Pancreas (tissue), 10 donors: Measurements from ENCODE around the gene SGSM1. TPM values are rescaled to one million over a fixed set of nuclear protein-coding genes. Genes with fewer than 3 reads are reported as not detected.

Experiments
- ATAC-seq, 4 donors: fragments of 200-7000 bp; cut with Tn5 transposase; one replicate each; pipeline versions ENCODE4 v1.8.0 to v1.9.1; 2020; ENCODE audit warnings: mild to moderate bottlenecking in 4 of 4, moderate library complexity in 4 of 4
- DNase-seq, 6 donors: peaks; one replicate each; pipeline ENCODE4 v3.0.0-alpha.2; 2020
- FAIRE-seq: peaks from 2 replicates; lab custom pipeline; 2012; peaks lifted over from hg19 to GRCh38; lab: Jason Lieb, UNC
- H3K27ac ChIP-seq, 4 donors: fragments of 200-600 bp; sonication (generic); 1 replicate in 3 of 4; 2 replicates in 1 of 4; pipeline versions ENCODE4 v1.5.0 to v1.8.0; 2020
- H3K27me3 ChIP-seq, 4 donors: fragments of 200-600 bp; one replicate each; pipeline ENCODE4 v1.8.0; 2021
- H3K36me3 ChIP-seq, 3 donors: fragments of 200-600 bp; sonication (generic) in 1 of 3; one replicate each; pipeline versions ENCODE4 v1.5.0 to v1.8.0; 2020 to 2021
- H3K4me1 ChIP-seq, 3 donors: fragments of 200-600 bp; one replicate each; pipeline ENCODE4 v1.8.0; 2021
- H3K4me3 ChIP-seq, 4 donors: fragments of 200-600 bp; sonication (generic) in 2 of 4; one replicate each; pipeline versions ENCODE4 v1.5.0 to v1.8.0; 2020 to 2021
- H3K9me3 ChIP-seq, 4 donors: fragments of 200-600 bp; one replicate each; pipeline ENCODE4 v1.8.0; 2021
- CTCF ChIP-seq, 4 donors: fragments of 200-600 bp; sonication (generic) in 3 of 4; IDR thresholded peaks; one replicate each; pipeline versions ENCODE4 v1.5.0 to v1.8.0; 2021; ENCODE audit warnings: antibody characterized with exemption in 4 of 4
- WGBS, 2 donors: extraction: QIAGEN DNeasy Blood & Tissue Kit; methylation state at CpG; one replicate each; pipeline ENCODE4 v1.1.7; 2013; 5-methylcytosine and 5-hydroxymethylcytosine counted together
- intact Hi-C, 3 donors: fragments of 100-400 bp; cut with DNase I; formaldehyde crosslinking; loops; one replicate each; pipeline versions ENCODE4 v1.11.1 to v1.14.2; 2022
- polyA plus RNA-seq, 2 donors: library from polyadenylated mRNA; stranded (reverse); fragments of 200-250 nt; gene quantifications; one replicate each; pipeline ENCODE4 v1.2.3, GENCODE V29; 2013
- total RNA-seq, 6 donors: library from RNA; stranded (reverse); fragmentation: NEBNext Ultra II Directional in 4 of 6; extraction: Animal tissue kit (Norgen Biotek cat#: 25700) in 4 of 6; gene quantifications; one replicate each; pipeline versions ENCODE4 v1.2.1 to v1.2.4, GENCODE V29; 2021 to 2023
- donor health status: healthy with polysubstance abuse.
- donor health status: DM: no; HTN: no; CAD: no; lungs with moderate emphysema.
- donor health status: DM: no; HTN: no; CAD: no.
- donor health status: control.
- donor health status: control.
- donor health status: Bipolar disorder and iron deficiency.
- donor health status: DM: yes; HTN: yes; CAD: no.
- donor health status: DM: no; HTN: no; CAD: no.
- donor health status: DM: no; HTN: no; CAD: no.
- donor health status: DM: yes; HTN: yes; CAD: no.

Gene SGSM1
- total and polyA plus RNA-seq, 8 donors: 1.6 to 5.1 (median 2.5) TPM

- FAIRE-seq (no peak), DNase-seq (no peak), ATAC-seq (no peak)
- no peak for TF ChIP-seq CTCF (IDR thresholded peaks at IDR 0.05)
- Histone ChIP-seq H3K4me1 (no peaks in the 10 kb centered on the region), H3K9me3 (no peaks in the 10 kb centered on the region), H3K36me3 (no peaks in the 10 kb centered on the region), H3K27me3 (no peaks in the 10 kb centered on the region), H3K4me3 (no peak overlapping the region), H3K27ac (no peak overlapping the region)
- intact Hi-C loops: no loop called here
- WGBS, 2 donors: 83% methylated on average over 9 of the region's 9 CpGs
Observed at GRCh38 chr22:24813861-24814770, 8.1 kb downstream of the SGSM1 start.

- DNase-seq: no peak
- FAIRE-seq: no peak
- TF ChIP-seq CTCF (IDR thresholded peaks at IDR 0.05): no peak
- Histone ChIP-seq H3K27me3 (no peaks in the 10 kb centered on the region), H3K4me3 (no peak overlapping the region), H3K4me1 (peaks cover 7 to 16% (median 13%) of the 10 kb centered on the region in 3 donors), H3K9me3 (no peaks in the 10 kb centered on the region), H3K27ac (no peak overlapping the region), H3K36me3 (no peaks in the 10 kb centered on the region)
- intact Hi-C loops: no loop called here
- ATAC-seq: no peak
- WGBS, 2 donors: 78 to 84% methylated on average over 4 of the region's 4 CpGs
Observed at GRCh38 chr22:24816806-24817205, 10.8 kb downstream of the SGSM1 start.

GRCh38 chr22:24819487-24819886 is 13.5 kb downstream of the SGSM1 start:
- FAIRE-seq (no peak), ATAC-seq (peak; percentile 7 to 20 (median 19)), DNase-seq (no peak)
- no peak for TF ChIP-seq CTCF (IDR thresholded peaks at IDR 0.05)
- WGBS, 2 donors: 21 to 40% methylated on average over 2 of the region's 2 CpGs
- H3K27ac ChIP-seq: peak overlapping the region in 3 of 4 donors; percentile 49 to 81 (median 69)
- H3K9me3 ChIP-seq: no peaks in the 10 kb centered on the region
- intact Hi-C loops: no loop called here
- H3K4me1 ChIP-seq: peaks cover 7 to 23% (median 13%) of the 10 kb centered on the region in 3 donors
- H3K4me3 ChIP-seq: no peak overlapping the region
- H3K27me3 ChIP-seq: no peaks in the 10 kb centered on the region
- H3K36me3 ChIP-seq: no peaks in the 10 kb centered on the region

GRCh38 chr22:24819911-24820461 is 14.0 kb downstream of the SGSM1 start:
- TF ChIP-seq CTCF (IDR thresholded peaks at IDR 0.05): no peak
- Histone ChIP-seq H3K9me3 (no peaks in the 10 kb centered on the region), H3K27me3 (no peaks in the 10 kb centered on the region), H3K27ac (peak overlapping the region in 3 of 4 donors; percentile 49 to 81 (median 69)), H3K4me3 (no peak overlapping the region), H3K4me1 (peaks cover 7 to 23% (median 13%) of the 10 kb centered on the region in 3 donors), H3K36me3 (no peaks in the 10 kb centered on the region)
- intact Hi-C loops: no loop called here
- FAIRE-seq: no peak
- WGBS, 2 donors: 3 to 5% methylated on average over 10 of the region's 10 CpGs
- peak; percentile 92 to 95 (median 94) for ATAC-seq
- peak; percentile 71 to 85 (median 78) for DNase-seq
